Kidney epithelial cell (primary cell): Measurements from ENCODE around the gene SNTG2. TPM values are rescaled to one million over a fixed set of nuclear protein-coding genes. Genes with fewer than 3 reads are reported as not detected.

Experiments
- DNase-seq: peaks from one replicate; pipeline ENCODE4 v3.0.0-alpha.2; 2010; ENCODE audit warnings: low read depth
- H3K27me3 ChIP-seq: 2 replicates; pipeline ENCODE4 v1.6.0; 2011; ENCODE audit warnings: low read length; ENCODE audit not compliant: control insufficient read depth, insufficient read depth
- H3K36me3 ChIP-seq: 2 replicates; pipeline ENCODE4 v1.5.1; 2011; ENCODE audit warnings: low read length; ENCODE audit not compliant: control insufficient read depth, insufficient read depth
- H3K4me3 ChIP-seq: 2 replicates; pipeline ENCODE4 v1.5.1; 2011; ENCODE audit warnings: low read depth, mild to moderate bottlenecking, control low read depth, low read length
- total RNA-seq: library from RNA; depleted of rRNA; stranded (reverse); fragments of >200 nt; gene quantifications from 2 replicates; pipeline ENCODE4 v1.2.3, GENCODE V29; 2015
- TF ChIP-seq, protein P1 (sequence below): IDR thresholded peaks from 2 replicates; pipeline ENCODE4 v1.5.1; 2011; ENCODE audit warnings: mild to moderate bottlenecking, moderate library complexity, low read length, control low read depth, inconsistent platforms; ENCODE audit not compliant: insufficient read depth, poor library complexity, severe bottlenecking

Gene SNTG2
- total RNA-seq, 1 donor from 2014 or later: 0.38 TPM

DNA sequence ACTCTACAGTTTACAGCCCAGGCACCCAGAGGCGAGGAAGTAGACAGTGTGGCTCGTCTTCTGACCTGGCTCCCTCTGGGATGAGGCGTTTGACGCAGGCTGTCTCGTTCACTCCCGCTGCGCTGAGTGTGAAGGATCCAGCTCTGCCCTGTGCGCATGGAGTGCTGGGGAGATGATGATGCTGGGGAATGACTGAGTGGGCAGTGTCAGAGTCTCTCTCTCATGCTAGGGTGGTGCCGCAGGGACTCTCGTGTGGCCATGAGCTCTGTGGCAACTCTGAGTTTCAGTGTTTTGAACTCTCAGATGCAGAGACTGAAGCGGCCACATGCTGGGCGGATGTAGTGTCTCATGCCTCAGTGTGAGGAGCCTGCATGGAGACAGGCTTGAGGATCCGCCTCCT lies 344.3 kb downstream of the SNTG2 start:
- TF ChIP-seq, protein P1, sequence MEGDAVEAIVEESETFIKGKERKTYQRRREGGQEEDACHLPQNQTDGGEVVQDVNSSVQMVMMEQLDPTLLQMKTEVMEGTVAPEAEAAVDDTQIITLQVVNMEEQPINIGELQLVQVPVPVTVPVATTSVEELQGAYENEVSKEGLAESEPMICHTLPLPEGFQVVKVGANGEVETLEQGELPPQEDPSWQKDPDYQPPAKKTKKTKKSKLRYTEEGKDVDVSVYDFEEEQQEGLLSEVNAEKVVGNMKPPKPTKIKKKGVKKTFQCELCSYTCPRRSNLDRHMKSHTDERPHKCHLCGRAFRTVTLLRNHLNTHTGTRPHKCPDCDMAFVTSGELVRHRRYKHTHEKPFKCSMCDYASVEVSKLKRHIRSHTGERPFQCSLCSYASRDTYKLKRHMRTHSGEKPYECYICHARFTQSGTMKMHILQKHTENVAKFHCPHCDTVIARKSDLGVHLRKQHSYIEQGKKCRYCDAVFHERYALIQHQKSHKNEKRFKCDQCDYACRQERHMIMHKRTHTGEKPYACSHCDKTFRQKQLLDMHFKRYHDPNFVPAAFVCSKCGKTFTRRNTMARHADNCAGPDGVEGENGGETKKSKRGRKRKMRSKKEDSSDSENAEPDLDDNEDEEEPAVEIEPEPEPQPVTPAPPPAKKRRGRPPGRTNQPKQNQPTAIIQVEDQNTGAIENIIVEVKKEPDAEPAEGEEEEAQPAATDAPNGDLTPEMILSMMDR: no peak
- no peak overlapping the region for H3K4me3 ChIP-seq
- H3K27me3 ChIP-seq: no peaks in the 10 kb centered on the region
- DNase-seq: no peak
- no peaks in the 10 kb centered on the region for H3K36me3 ChIP-seq

DNA sequence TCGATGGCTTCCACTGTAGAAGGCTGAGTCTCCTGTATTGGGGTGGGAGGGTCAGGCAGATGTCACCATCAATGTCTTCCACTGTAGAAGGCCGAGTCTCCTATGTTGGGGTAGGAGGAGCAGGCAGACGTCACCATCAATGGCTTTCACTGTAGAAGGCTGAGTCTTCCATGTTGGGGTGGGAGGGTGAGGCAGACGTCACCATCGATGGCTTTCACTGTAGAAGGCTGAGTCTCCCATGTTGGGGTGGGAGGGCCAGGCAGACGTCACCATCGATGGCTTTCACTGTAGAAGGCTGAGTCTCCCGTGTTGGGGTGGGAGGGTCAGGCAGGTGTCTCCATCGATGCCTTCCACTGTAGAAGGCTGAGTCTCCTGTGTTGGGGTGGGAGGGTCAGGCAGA lies 345.1 kb downstream of the SNTG2 start:
- H3K27me3 ChIP-seq: no peaks in the 10 kb centered on the region
- H3K4me3 ChIP-seq: no peak overlapping the region
- DNase-seq: no peak
- TF ChIP-seq, protein P1: no peak
- H3K36me3 ChIP-seq: no peaks in the 10 kb centered on the region

DNA sequence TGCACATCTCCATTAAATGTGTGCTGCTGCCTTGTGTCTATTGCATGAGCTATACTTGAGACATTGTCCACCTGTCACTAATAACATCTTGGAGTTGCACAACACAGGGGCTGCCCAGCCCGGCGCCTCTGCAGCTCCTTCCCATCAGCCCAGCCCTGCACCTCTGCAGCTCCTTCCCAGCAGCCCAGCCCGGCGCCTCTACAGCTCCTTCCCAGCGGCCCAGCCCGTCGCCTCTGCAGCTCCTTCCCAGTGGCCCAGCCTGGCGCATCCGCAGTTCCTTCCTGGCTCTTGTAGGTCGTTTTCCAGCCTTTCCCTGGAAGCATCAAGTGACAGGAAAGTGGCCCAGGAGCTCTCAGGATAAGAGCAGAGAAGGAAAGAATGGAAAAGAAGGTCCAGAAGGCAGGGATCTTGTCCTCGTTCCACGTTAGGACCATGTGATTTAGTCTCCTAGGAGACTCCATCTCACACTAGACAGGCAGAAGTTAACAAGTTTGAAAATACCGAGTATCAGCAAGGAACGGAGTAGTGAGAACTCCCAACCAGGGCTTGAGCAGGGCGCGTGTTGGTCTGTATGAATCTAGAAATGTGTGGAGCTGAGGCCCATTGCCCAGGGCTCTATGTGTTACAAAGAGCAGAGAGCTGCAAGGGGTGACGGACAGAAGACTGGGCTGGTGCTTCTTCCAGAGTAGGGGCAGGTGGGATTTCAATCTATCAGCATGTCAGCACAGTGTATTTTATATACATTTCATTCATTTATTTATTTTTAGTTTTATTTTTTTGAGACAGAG lies 346.9 kb downstream of the SNTG2 start:
- Histone ChIP-seq H3K4me3 (no peak overlapping the region), H3K36me3 (no peaks in the 10 kb centered on the region), H3K27me3 (no peaks in the 10 kb centered on the region)
- no peak for DNase-seq
- TF ChIP-seq, protein P1: no peak

DNA sequence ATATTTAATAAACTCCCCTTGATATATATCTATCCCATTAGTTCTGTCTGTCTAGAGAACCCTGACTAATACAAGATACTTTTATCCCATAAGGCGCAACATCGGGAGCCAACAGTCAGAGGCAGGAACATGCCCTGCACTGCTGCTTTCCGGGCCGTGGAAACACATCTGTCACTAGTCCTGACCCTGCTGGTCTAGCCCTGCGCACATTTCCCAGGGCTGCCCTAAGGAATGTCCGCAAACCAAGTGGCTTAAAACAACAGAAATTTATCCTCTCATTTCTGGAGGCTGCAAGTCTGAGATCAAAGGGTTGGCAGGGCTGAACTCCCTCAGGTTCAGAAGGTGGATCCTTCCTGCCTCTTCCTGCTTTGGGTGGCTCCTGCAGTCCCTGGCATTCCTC lies 348.4 kb downstream of the SNTG2 start:
- TF ChIP-seq, protein P1: no peak
- Histone ChIP-seq H3K36me3 (no peaks in the 10 kb centered on the region), H3K27me3 (peaks cover under 1% of the 10 kb centered on the region)

DNA sequence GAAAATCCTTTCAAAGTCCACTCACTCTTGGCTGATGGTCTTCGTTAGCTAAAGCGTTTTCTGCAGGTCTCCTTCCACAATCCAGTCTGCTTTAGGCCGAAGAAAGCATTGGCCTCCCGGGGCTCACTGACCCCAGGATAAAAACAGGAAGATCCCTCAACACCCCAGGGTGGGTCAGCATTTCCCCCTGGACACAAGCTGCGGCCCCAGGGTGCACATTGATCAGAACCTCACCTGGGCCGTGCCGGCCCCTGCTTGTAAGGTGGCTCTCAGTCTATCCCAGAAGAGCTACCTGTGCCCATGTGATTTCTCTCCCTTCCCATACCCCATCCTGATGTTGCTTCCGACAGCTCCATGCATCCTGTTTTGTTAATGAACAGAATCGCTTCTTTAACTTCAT lies 349.6 kb downstream of the SNTG2 start:
- TF ChIP-seq, protein P1: no peak
- H3K4me3 ChIP-seq: no peak overlapping the region
- peaks cover 2% of the 10 kb centered on the region for H3K27me3 ChIP-seq
- DNase-seq: no peak
- no peaks in the 10 kb centered on the region for H3K36me3 ChIP-seq

More for the DNA sequence above, 348.4 kb downstream of the SNTG2 start:
- H3K4me3 ChIP-seq: no peak overlapping the region
- DNase-seq: no peak

DNA sequence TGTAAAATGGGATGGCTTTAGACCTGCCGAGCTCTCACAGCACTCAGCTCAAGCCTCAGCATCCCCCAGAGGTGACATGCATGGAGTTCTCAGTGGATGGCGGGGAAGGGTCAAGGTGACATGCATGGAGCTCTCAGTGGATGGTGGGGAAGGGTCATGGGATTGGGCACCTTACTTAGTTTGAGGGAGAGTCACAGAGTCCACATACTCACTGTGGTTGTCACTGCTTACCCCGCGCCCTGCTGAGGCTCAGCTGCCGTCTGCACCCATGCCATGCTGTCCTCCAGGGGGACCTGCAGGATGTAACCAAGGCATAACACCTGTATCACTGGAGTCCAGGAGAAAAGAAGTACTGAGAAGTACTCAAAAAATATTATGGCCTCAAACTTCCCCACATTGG lies 350.4 kb downstream of the SNTG2 start:
- no peaks in the 10 kb centered on the region for H3K36me3 ChIP-seq
- DNase-seq: no peak
- TF ChIP-seq, protein P1: no peak
- peaks cover 2% of the 10 kb centered on the region for H3K27me3 ChIP-seq
- no peak overlapping the region for H3K4me3 ChIP-seq
